CD4-positive, alpha-beta memory T cell (primary cell): ENCODE data around the gene PHLDB3. TPM values are rescaled to one million over a fixed set of nuclear protein-coding genes. Genes with fewer than 3 reads are reported as not detected.

ENCODE experiments used
- CTCF ChIA-PET: fragments of 350-600 bp; sonication (Branson Sonifier 250); formaldehyde crosslinking; loops from one replicate; lab custom pipeline; 2021; ENCODE audit warnings: inconsistent platforms; ENCODE audit not compliant: partially characterized antibody; lab: Charles Lee
- POLR2A ChIA-PET: fragments of 350-600 bp; sonication (Branson Sonifier 250); formaldehyde crosslinking; loops from one replicate; lab custom pipeline; 2021; ENCODE audit not compliant: partially characterized antibody; lab: Charles Lee
- DNase-seq, 5 donors: peaks; one replicate each; pipeline versions ENCODE4 v3.0.0 to v3.0.0-alpha.2; 2020 to 2022; ENCODE audit warnings: mixed read lengths in 1 of 5
- H3K27ac ChIP-seq: one replicate; pipeline ENCODE4 v1.7.0; 2013; ENCODE audit warnings: low read depth, low read length
- H3K27me3 ChIP-seq: 2 replicates; pipeline ENCODE4 v1.7.0; 2013; ENCODE audit warnings: mild to moderate bottlenecking, low read length, moderate library complexity; ENCODE audit not compliant: insufficient read depth
- H3K36me3 ChIP-seq: 2 replicates; pipeline ENCODE4 v1.7.0; 2013; ENCODE audit warnings: mild to moderate bottlenecking, low read length, moderate library complexity; ENCODE audit not compliant: insufficient read depth
- H3K4me1 ChIP-seq: 2 replicates; pipeline ENCODE4 v1.7.0; 2013; ENCODE audit warnings: mild to moderate bottlenecking, low read length, moderate library complexity; ENCODE audit not compliant: insufficient read depth
- H3K4me3 ChIP-seq, 2 donors: one replicate each; pipeline ENCODE4 v1.7.0; 2013; ENCODE audit warnings: low read length in 2 of 2, mild to moderate bottlenecking in 1 of 2
- H3K9me3 ChIP-seq, 2 donors: one replicate each; pipeline ENCODE4 v1.7.0; 2013; ENCODE audit warnings: low read length in 2 of 2, control low read depth in 1 of 2; ENCODE audit not compliant: control insufficient read depth in 1 of 2
- H3K27ac Mint-ChIP-seq, 7 donors: one replicate each; pipeline ENCODE4 v1.8.0; 2020 to 2021; ENCODE audit warnings: mixed read lengths in 7 of 7, mild to moderate bottlenecking in 6 of 7, inconsistent platforms in 3 of 7, moderate library complexity in 3 of 7
- H3K27me3 Mint-ChIP-seq, 2 donors: one replicate each; pipeline ENCODE4 v1.8.0; 2020 to 2021; ENCODE audit warnings: mixed read lengths in 2 of 2
- H3K36me3 Mint-ChIP-seq, 2 donors: one replicate each; pipeline ENCODE4 v1.8.0; 2020 to 2021; ENCODE audit warnings: mixed read lengths in 2 of 2, inconsistent platforms in 1 of 2, mild to moderate bottlenecking in 1 of 2
- H3K4me1 Mint-ChIP-seq, 4 donors: one replicate each; pipeline ENCODE4 v1.8.0; 2020 to 2021; ENCODE audit warnings: mixed read lengths in 4 of 4, mild to moderate bottlenecking in 1 of 4
- H3K4me3 Mint-ChIP-seq, 8 donors: one replicate each; pipeline ENCODE4 v1.8.0; 2020 to 2021; ENCODE audit warnings: mixed read lengths in 8 of 8, mild to moderate bottlenecking in 7 of 8, moderate library complexity in 6 of 8, inconsistent platforms in 3 of 8
- H3K9me3 Mint-ChIP-seq, 8 donors: one replicate each; pipeline ENCODE4 v1.8.0; 2020 to 2021; ENCODE audit warnings: mixed read lengths in 8 of 8, mild to moderate bottlenecking in 5 of 8, inconsistent platforms in 3 of 8, moderate library complexity in 1 of 8
- intact Hi-C: fragments of 100-400 bp; cut with micrococcal nuclease; formaldehyde crosslinking; loops from one replicate; pipeline ENCODE4 v1.15.1; 2023
- polyA plus RNA-seq, 2 donors: library from polyadenylated mRNA; unstranded; fragments of 300-500 nt; fragmentation: Illumina TruSeq; gene quantifications; one replicate each; pipeline ENCODE4 v1.2.3, GENCODE V29; 2021
- total RNA-seq, 2 experiments: library from RNA; stranded (reverse); gene quantifications; one replicate each; pipeline ENCODE4 v1.2.3, GENCODE V29; 2021

Gene PHLDB3
- total RNA-seq (10 to 100 TPM; 36.9 to 47.3 TPM), polyA plus RNA-seq (1 to 10 TPM; 1.3 to 5.5 TPM)

- peaks cover 17 to 47% (median 31%) of the 10 kb centered on the region in 4 donors for H3K4me1 Mint-ChIP-seq
- H3K36me3 ChIP-seq: peaks cover 11% of the 10 kb centered on the region
- H3K9me3 Mint-ChIP-seq: peaks cover 0 to 2% (median 0%) of the 10 kb centered on the region in 8 donors
- peak in 1 of 5 donors; percentile 47 for DNase-seq
- no peaks in the 10 kb centered on the region for H3K9me3 ChIP-seq
- peaks cover 16 to 32% of the 10 kb centered on the region in 2 donors for H3K36me3 Mint-ChIP-seq
- H3K27ac ChIP-seq: peak within 1 kb of the TSS; percentile 89
- H3K27me3 ChIP-seq: no peaks in the 10 kb centered on the region
- H3K27ac Mint-ChIP-seq: peak within 1 kb of the TSS; percentile 95 to 100 (median 98)
- intact Hi-C loops: loop anchor here (1.0 to 2.0 kb wide), 6 partner anchors 14 to 71 kb away; partner anchors contain the start of genes PINLYP, XRCC1 and ZNF575
- H3K4me3 ChIP-seq: peak within 1 kb of the TSS; percentile 73 to 74
- no peaks in the 10 kb centered on the region for H3K27me3 Mint-ChIP-seq
- CTCF ChIA-PET: interaction anchor here (0.6 to 3.9 kb wide), 11 partner anchors 8 to 90 kb away, joined by 3 to 34 read pairs (median 4); partner anchors contain the start of gene LYPD3
- peaks cover 22% of the 10 kb centered on the region for H3K4me1 ChIP-seq
- POLR2A ChIA-PET: interaction anchor here (0.7 to 4.7 kb wide), 32 partner anchors 10 to 250 kb away, joined by 3 to 107 read pairs (median 4); partner anchors contain the start of genes IRGQ, LYPD3, SMG9 and ZNF575
- H3K4me3 Mint-ChIP-seq: peak within 1 kb of the TSS; percentile 91 to 98 (median 94)
These were observed at the start of gene PHLDB3 for GRCh38 chr19:43504426-43505185. TSS of gene PHLDB3 (minus strand) at chr19:43504746. CDS start at chr19:43504118, 628 bp downstream.

DNA sequence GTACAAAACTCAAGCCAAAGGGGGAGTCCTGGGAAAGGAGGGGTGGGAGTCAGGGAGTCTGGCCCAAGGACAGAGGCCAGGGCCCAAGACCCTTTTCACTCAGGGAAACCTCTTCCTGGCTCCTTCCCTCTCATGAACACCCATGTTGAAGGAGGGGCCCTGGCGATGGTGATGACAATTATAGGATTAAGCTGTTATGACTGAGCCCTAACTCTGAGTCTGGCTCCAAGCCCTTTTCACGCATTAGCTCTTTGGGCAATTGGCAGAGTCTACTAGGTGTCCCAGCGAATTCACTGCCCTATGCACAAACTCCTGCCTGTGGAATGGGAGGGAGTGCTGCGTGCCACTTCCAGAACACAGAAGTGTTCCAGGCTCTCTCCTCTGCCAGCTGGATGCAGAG, 49.1 kb upstream of the PHLDB3 start:
- Histone ChIP-seq H3K9me3 (no peaks in the 10 kb centered on the region), H3K4me1 (peaks cover 7% of the 10 kb centered on the region), H3K27me3 (no peaks in the 10 kb centered on the region), H3K4me3 (no peak overlapping the region), H3K36me3 (peaks cover 48% of the 10 kb centered on the region), H3K27ac (no peak overlapping the region)
- POLR2A ChIA-PET: interaction anchor here (0.8 to 3.6 kb wide), 6 partner anchors 10 to 231 kb away, joined by 3 to 61 read pairs (median 4); partner anchors contain the start of genes IRGQ, PINLYP, XRCC1 and ZNF576
- no peaks in the 10 kb centered on the region for H3K27me3 Mint-ChIP-seq
- no peak for DNase-seq
- H3K9me3 Mint-ChIP-seq: no peaks in the 10 kb centered on the region
- no peak overlapping the region for H3K4me3 Mint-ChIP-seq
- H3K4me1 Mint-ChIP-seq: peaks cover 8 to 12% (median 10%) of the 10 kb centered on the region in 4 donors
- CTCF ChIA-PET: interaction anchor here (1.0 to 11.2 kb wide), 9 partner anchors 18 to 107 kb away, joined by 5 to 245 read pairs (median 19); partner anchors contain the start of genes IRGQ, XRCC1, ZNF575 and ZNF576
- peaks cover 22 to 45% of the 10 kb centered on the region in 2 donors for H3K36me3 Mint-ChIP-seq
- intact Hi-C loops: loop anchor here (2.0 kb wide), 1 partner anchor 19 kb away; no protein-coding TSS in a partner anchor
- peak overlapping the region in 3 of 7 donors; percentile 18 to 62 (median 59) for H3K27ac Mint-ChIP-seq

GRCh38 chr19:43552616-43553015, 48.1 kb upstream of the PHLDB3 start:
- Mint-ChIP-seq H3K36me3 (peaks cover 22 to 41% of the 10 kb centered on the region in 2 donors), H3K4me1 (peaks cover 8 to 12% (median 10%) of the 10 kb centered on the region in 4 donors), H3K9me3 (no peaks in the 10 kb centered on the region), H3K27me3 (no peaks in the 10 kb centered on the region), H3K27ac (peak overlapping the region in 2 of 7 donors; percentile 36 to 85), H3K4me3 (no peak overlapping the region)
- H3K4me1 ChIP-seq: peaks cover 7% of the 10 kb centered on the region
- POLR2A ChIA-PET: interaction anchor here (0.9 to 1.2 kb wide), 2 partner anchors 42 to 49 kb away, joined by 3 read pairs; no protein-coding TSS in a partner anchor
- no peaks in the 10 kb centered on the region for H3K27me3 ChIP-seq
- H3K4me3 ChIP-seq: no peak overlapping the region
- intact Hi-C loops: no loop called here
- no peak overlapping the region for H3K27ac ChIP-seq
- CTCF ChIA-PET: interaction anchor here (1.0 to 11.2 kb wide), 3 partner anchors 17 to 42 kb away, joined by 5 to 245 read pairs (median 64); partner anchors contain the start of genes IRGQ, ZNF575 and ZNF576
- H3K36me3 ChIP-seq: peaks cover 48% of the 10 kb centered on the region
- no peak for DNase-seq
- no peaks in the 10 kb centered on the region for H3K9me3 ChIP-seq

GRCh38 chr19:43552198-43552450, 47.6 kb upstream of the PHLDB3 start:
- H3K4me1 ChIP-seq: peaks cover 7% of the 10 kb centered on the region
- intact Hi-C loops: no loop called here
- H3K4me3 ChIP-seq: no peak overlapping the region
- peaks cover 22 to 38% of the 10 kb centered on the region in 2 donors for H3K36me3 Mint-ChIP-seq
- no peaks in the 10 kb centered on the region for H3K9me3 Mint-ChIP-seq
- no peak overlapping the region for H3K27ac ChIP-seq
- H3K27me3 Mint-ChIP-seq: no peaks in the 10 kb centered on the region
- H3K27me3 ChIP-seq: no peaks in the 10 kb centered on the region
- peaks cover 8 to 12% (median 10%) of the 10 kb centered on the region in 4 donors for H3K4me1 Mint-ChIP-seq
- no peak overlapping the region for H3K4me3 Mint-ChIP-seq
- H3K27ac Mint-ChIP-seq: no peak overlapping the region
- DNase-seq: no peak
- ChIA-PET CTCF (interaction anchor here (7.6 to 11.2 kb wide), 2 partner anchors 17 to 43 kb away, joined by 64 to 245 read pairs; partner anchors contain the start of genes IRGQ, ZNF575 and ZNF576), POLR2A (interaction anchor here (0.9 kb wide), 1 partner anchor 42 kb away, joined by 3 read pairs; no protein-coding TSS in a partner anchor)
- H3K9me3 ChIP-seq: no peaks in the 10 kb centered on the region
- peaks cover 48% of the 10 kb centered on the region for H3K36me3 ChIP-seq

GRCh38 chr19:43551399-43552197, 47.1 kb upstream of the PHLDB3 start:
- ChIA-PET POLR2A (interaction anchor here (0.9 kb wide), 1 partner anchor 43 kb away, joined by 3 read pairs; no protein-coding TSS in a partner anchor), CTCF (interaction anchor here (11.2 kb wide), 1 partner anchor 43 kb away, joined by 245 read pairs; the partner anchor contains the start of genes IRGQ and ZNF576)
- H3K27ac ChIP-seq: no peak overlapping the region
- DNase-seq: no peak
- no peaks in the 10 kb centered on the region for H3K9me3 Mint-ChIP-seq
- H3K4me1 ChIP-seq: peaks cover 7% of the 10 kb centered on the region
- peaks cover 22 to 39% of the 10 kb centered on the region in 2 donors for H3K36me3 Mint-ChIP-seq
- H3K27me3 Mint-ChIP-seq: no peaks in the 10 kb centered on the region
- H3K36me3 ChIP-seq: peaks cover 48% of the 10 kb centered on the region
- H3K9me3 ChIP-seq: no peaks in the 10 kb centered on the region
- H3K27ac Mint-ChIP-seq: peak overlapping the region in 4 of 7 donors; percentile 33 to 81 (median 43)
- no peak overlapping the region for H3K4me3 Mint-ChIP-seq
- H3K4me3 ChIP-seq: no peak overlapping the region
- H3K27me3 ChIP-seq: no peaks in the 10 kb centered on the region
- H3K4me1 Mint-ChIP-seq: peaks cover 8 to 12% (median 10%) of the 10 kb centered on the region in 4 donors
- intact Hi-C loops: no loop called here

- intact Hi-C loops: no loop called here
- no peaks in the 10 kb centered on the region for H3K9me3 ChIP-seq
- H3K36me3 ChIP-seq: peaks cover 46% of the 10 kb centered on the region
- POLR2A ChIA-PET: interaction anchor here (0.6 kb wide), 1 partner anchor 16 kb away, joined by 3 read pairs; the partner anchor contains the start of gene ZNF575
- CTCF ChIA-PET: interaction anchor here (0.5 to 11.2 kb wide), 2 partner anchors 29 to 46 kb away, joined by 3 to 245 read pairs; partner anchors contain the start of genes IRGQ and ZNF576
- H3K4me1 ChIP-seq: no peaks in the 10 kb centered on the region
- H3K27me3 ChIP-seq: no peaks in the 10 kb centered on the region
- H3K4me3 ChIP-seq: no peak overlapping the region
- no peak overlapping the region for H3K4me3 Mint-ChIP-seq
- DNase-seq: no peak
- H3K27ac ChIP-seq: no peak overlapping the region
- H3K4me1 Mint-ChIP-seq: peaks cover 0 to 2% (median 0%) of the 10 kb centered on the region in 4 donors
- no peaks in the 10 kb centered on the region for H3K27me3 Mint-ChIP-seq
- H3K27ac Mint-ChIP-seq: peak overlapping the region in 2 of 7 donors; percentile 17 to 83
- no peaks in the 10 kb centered on the region for H3K9me3 Mint-ChIP-seq
- peaks cover 21 to 45% of the 10 kb centered on the region in 2 donors for H3K36me3 Mint-ChIP-seq
These were observed 44.2 kb upstream of the PHLDB3 start for GRCh38 chr19:43548706-43549105.
